ENCODE measurements around the gene PDP2.

PDP2 gene

DNA sequence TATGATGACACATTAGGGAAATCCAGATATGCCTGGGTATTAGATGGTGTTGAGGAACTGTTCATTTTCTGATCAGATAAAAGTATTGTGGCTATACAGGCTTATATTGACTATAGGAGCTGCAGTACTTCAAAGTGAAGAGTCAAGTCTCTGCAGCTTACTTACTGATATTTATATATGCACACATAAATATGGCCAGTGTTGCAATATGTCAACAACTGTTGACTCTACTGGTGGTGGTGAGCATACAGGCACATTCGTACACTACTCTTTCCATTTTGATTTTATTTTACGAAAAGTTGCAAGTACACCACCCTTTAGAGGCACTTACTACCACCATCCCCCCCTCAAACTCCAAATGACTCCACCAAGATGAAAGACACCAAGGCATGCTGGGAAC, 51.4 kb downstream of the PDP2 start:
- peaks cover 10% of the 10 kb centered on the region; the same call in 1 of the 2 replicates for H3K36me3 ChIP-seq (ENCODE audit: insufficient read depth, low read length)
- peaks cover 23% of the 10 kb centered on the region for H3K4me1 ChIP-seq (ENCODE audit: insufficient read depth, low read length, severe bottlenecking)
- H3K27ac ChIP-seq (ENCODE audit: low read depth, low read length, poor library complexity, severe bottlenecking), result no peak overlapping the region
- no peak overlapping the region for H3K4me2 ChIP-seq (ENCODE audit: low read length)
- no peaks in the 10 kb centered on the region for H4K20me1 ChIP-seq (ENCODE audit: insufficient read depth, low read length)
- TF ChIP-seq, protein P1, sequence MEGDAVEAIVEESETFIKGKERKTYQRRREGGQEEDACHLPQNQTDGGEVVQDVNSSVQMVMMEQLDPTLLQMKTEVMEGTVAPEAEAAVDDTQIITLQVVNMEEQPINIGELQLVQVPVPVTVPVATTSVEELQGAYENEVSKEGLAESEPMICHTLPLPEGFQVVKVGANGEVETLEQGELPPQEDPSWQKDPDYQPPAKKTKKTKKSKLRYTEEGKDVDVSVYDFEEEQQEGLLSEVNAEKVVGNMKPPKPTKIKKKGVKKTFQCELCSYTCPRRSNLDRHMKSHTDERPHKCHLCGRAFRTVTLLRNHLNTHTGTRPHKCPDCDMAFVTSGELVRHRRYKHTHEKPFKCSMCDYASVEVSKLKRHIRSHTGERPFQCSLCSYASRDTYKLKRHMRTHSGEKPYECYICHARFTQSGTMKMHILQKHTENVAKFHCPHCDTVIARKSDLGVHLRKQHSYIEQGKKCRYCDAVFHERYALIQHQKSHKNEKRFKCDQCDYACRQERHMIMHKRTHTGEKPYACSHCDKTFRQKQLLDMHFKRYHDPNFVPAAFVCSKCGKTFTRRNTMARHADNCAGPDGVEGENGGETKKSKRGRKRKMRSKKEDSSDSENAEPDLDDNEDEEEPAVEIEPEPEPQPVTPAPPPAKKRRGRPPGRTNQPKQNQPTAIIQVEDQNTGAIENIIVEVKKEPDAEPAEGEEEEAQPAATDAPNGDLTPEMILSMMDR (IDR thresholded peaks at IDR 0.05; ENCODE audit: low read length), result no peak
- TF ChIP-seq EZH2 (IDR thresholded peaks at IDR 0.05; ENCODE audit: borderline replicate concordance, low read length), result no peak
- H3K9me2 ChIP-seq (ENCODE audit: low read depth, low read length), result no peaks in the 10 kb centered on the region
- H2AFZ ChIP-seq (ENCODE audit: low read length), result no peak overlapping the region
- no peaks in the 10 kb centered on the region for H3K79me2 ChIP-seq (ENCODE audit: insufficient read depth, low read length)
- H3K9ac ChIP-seq (ENCODE audit: low read length), result no peak overlapping the region
- no peaks in the 10 kb centered on the region for H3K27me3 ChIP-seq (ENCODE audit: insufficient read depth, low read length)
- no peaks in the 10 kb centered on the region for H3F3A ChIP-seq (ENCODE audit: insufficient read depth, low read length)
- no peaks in the 10 kb centered on the region for H3K9me3 ChIP-seq (ENCODE audit: low read length)
- H3K4me3 ChIP-seq (ENCODE audit: low read depth, low read length, poor library complexity, severe bottlenecking), result no peak overlapping the region

DNA sequence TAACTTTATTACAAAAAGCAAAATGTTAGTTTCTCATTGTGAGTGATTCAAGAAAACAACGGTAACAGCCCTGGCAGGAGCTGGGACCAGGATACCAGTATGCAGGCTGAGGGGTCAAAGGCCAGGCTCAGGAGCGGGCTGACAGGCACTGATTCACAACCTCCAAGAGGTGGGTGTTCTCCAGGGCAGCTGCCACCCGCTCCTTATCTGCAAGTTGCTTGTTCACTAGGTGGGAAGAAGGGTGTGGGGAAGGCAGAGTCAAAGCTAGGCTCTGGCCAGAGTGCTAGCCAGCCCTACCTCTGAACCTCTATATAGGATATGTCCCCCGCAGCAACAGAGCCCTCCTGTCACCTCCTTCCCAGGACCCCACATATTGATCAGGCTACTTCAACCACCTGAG, 51.8 kb downstream of the PDP2 start:
- peaks cover 23% of the 10 kb centered on the region for H3K4me1 ChIP-seq (ENCODE audit: insufficient read depth, low read length, severe bottlenecking)
- H3K27ac ChIP-seq (ENCODE audit: low read depth, low read length, poor library complexity, severe bottlenecking), result no peak overlapping the region
- H3K4me2 ChIP-seq (ENCODE audit: low read length), result no peak overlapping the region
- H4K20me1 ChIP-seq (ENCODE audit: insufficient read depth, low read length), result no peaks in the 10 kb centered on the region
- H3K36me3 ChIP-seq (ENCODE audit: insufficient read depth, low read length), result peaks cover 10% of the 10 kb centered on the region; the same call in 1 of the 2 replicates
- H3K4me3 ChIP-seq (ENCODE audit: low read depth, low read length, poor library complexity, severe bottlenecking), result no peak overlapping the region
- H2AFZ ChIP-seq (ENCODE audit: low read length), result no peak overlapping the region
- no peaks in the 10 kb centered on the region for H3K79me2 ChIP-seq (ENCODE audit: insufficient read depth, low read length)
- no peaks in the 10 kb centered on the region for H3F3A ChIP-seq (ENCODE audit: insufficient read depth, low read length)
- H3K9me2 ChIP-seq (ENCODE audit: low read depth, low read length), result no peaks in the 10 kb centered on the region
- H3K27me3 ChIP-seq (ENCODE audit: insufficient read depth, low read length), result no peaks in the 10 kb centered on the region
- H3K9ac ChIP-seq (ENCODE audit: low read length), result no peak overlapping the region
- TF ChIP-seq, protein P1 (IDR thresholded peaks at IDR 0.05; ENCODE audit: low read length), result no peak
- TF ChIP-seq EZH2 (IDR thresholded peaks at IDR 0.05; ENCODE audit: borderline replicate concordance, low read length), result no peak
- H3K9me3 ChIP-seq (ENCODE audit: low read length), result no peaks in the 10 kb centered on the region

DNA sequence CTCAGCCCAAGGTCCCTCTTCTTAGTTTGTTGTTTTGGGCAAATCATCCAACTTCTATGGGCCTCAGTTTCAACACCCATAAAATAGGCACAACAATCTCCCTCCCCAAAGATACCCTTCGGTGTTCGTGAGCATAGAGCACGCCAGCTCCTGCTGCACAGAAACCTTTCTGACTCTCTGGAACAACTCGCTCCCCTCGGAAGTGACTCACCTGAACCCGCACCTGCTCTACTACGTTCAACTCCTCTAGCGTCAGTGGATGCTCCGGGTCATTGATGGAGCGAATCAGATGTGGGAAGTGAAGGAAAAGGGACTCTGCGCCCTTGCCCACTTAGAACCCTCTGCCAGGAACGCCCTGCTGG, 53.4 kb downstream of the PDP2 start:
- no peak overlapping the region for H2AFZ ChIP-seq (ENCODE audit: low read length)
- H3K79me2 ChIP-seq (ENCODE audit: insufficient read depth, low read length), result no peaks in the 10 kb centered on the region
- H3K9ac ChIP-seq (ENCODE audit: low read length), result peak overlapping the region; percentile 97
- TF ChIP-seq, protein P1 (IDR thresholded peaks at IDR 0.05; ENCODE audit: low read length), result no peak; the same call in 1 of the 2 replicates
- no peak for TF ChIP-seq EZH2 (IDR thresholded peaks at IDR 0.05; ENCODE audit: borderline replicate concordance, low read length)
- H4K20me1 ChIP-seq (ENCODE audit: insufficient read depth, low read length), result no peaks in the 10 kb centered on the region
- peaks cover 10% of the 10 kb centered on the region; the same call in 1 of the 2 replicates for H3K36me3 ChIP-seq (ENCODE audit: insufficient read depth, low read length)
- H3K9me3 ChIP-seq (ENCODE audit: low read length), result no peaks in the 10 kb centered on the region
- H3K9me2 ChIP-seq (ENCODE audit: low read depth, low read length), result no peaks in the 10 kb centered on the region
- H3K4me3 ChIP-seq (ENCODE audit: low read depth, low read length, poor library complexity, severe bottlenecking), result peak overlapping the region; percentile 97
- H3K27me3 ChIP-seq (ENCODE audit: insufficient read depth, low read length), result no peaks in the 10 kb centered on the region
- peak overlapping the region; percentile 98 for H3K4me2 ChIP-seq (ENCODE audit: low read length)
- no peaks in the 10 kb centered on the region for H3F3A ChIP-seq (ENCODE audit: insufficient read depth, low read length)
- H3K4me1 ChIP-seq (ENCODE audit: insufficient read depth, low read length, severe bottlenecking), result peaks cover 23% of the 10 kb centered on the region
- no peak overlapping the region for H3K27ac ChIP-seq (ENCODE audit: low read depth, low read length, poor library complexity, severe bottlenecking)

Data from OCI-LY1 (cell line).